Activated CD4-positive, alpha-beta T cell treated with anti-CD3 and anti-CD28 coated beads, Interleukin-2, amount 50 U/mL, for 48 hours (primary cell): ENCODE data around the gene KNOP1.
"Not testable (repeated sequence)": the region's sequence is repeated elsewhere in the genome, so short reads cannot be mapped to it uniquely, and the experiment has no call there.

ENCODE experiments used
- DNase-seq, 2 experiments: peaks; one replicate each; pipeline ENCODE4 v3.0.0-alpha.2; 2020

KNOP1 gene

GRCh38 chr16:19737306-19738038 lies 19.4 kb upstream of the KNOP1 start:
- DNase-seq, result no peak

GRCh38 chr16:19735074-19735867 lies 17.2 kb upstream of the KNOP1 start:
- no peak for DNase-seq

GRCh38 chr16:19733551-19733950 lies 15.5 kb upstream of the KNOP1 start:
- no peak for DNase-seq

GRCh38 chr16:19728636-19728965 lies 10.6 kb upstream of the KNOP1 start:
- no peak for DNase-seq

GRCh38 chr16:19722981-19723380 lies 5.0 kb upstream of the KNOP1 start:
- DNase-seq, result no peak

GRCh38 chr16:19722269-19722952 lies 4.4 kb upstream of the KNOP1 start:
- no peak for DNase-seq

GRCh38 chr16:19718624-19718965 lies 568 bp upstream of the KNOP1 start:
- DNase-seq, result no peak

- no peak for DNase-seq
These were observed 713 bp downstream of the KNOP1 start for GRCh38 chr16:19717314-19717713.

GRCh38 chr16:19716728-19717127 lies 1.3 kb downstream of the KNOP1 start:
- not testable (repeated sequence) for DNase-seq

- DNase-seq, result no peak
These were observed 1.8 kb downstream of the KNOP1 start for GRCh38 chr16:19716183-19716582.

- no peak for DNase-seq
These were observed 2.5 kb downstream of the KNOP1 start for GRCh38 chr16:19715566-19715965.

- no peak for DNase-seq
These were observed 4.3 kb downstream of the KNOP1 start for GRCh38 chr16:19713697-19714096.

GRCh38 chr16:19712418-19713058 lies 5.5 kb downstream of the KNOP1 start:
- DNase-seq, result no peak

GRCh38 chr16:19711643-19712042 lies 6.4 kb downstream of the KNOP1 start:
- no peak for DNase-seq

GRCh38 chr16:19710991-19711545 lies 7.0 kb downstream of the KNOP1 start:
- DNase-seq, result no peak

- no peak for DNase-seq
These were observed 7.7 kb downstream of the KNOP1 start for GRCh38 chr16:19710191-19710908.

GRCh38 chr16:19709381-19710136 lies 8.5 kb downstream of the KNOP1 start:
- DNase-seq, result no peak

- no peak for DNase-seq
These were observed 9.5 kb downstream of the KNOP1 start for GRCh38 chr16:19708296-19709205.

- DNase-seq, result no peak
These were observed 10.3 kb downstream of the KNOP1 start for GRCh38 chr16:19707569-19708295.

- no peak for DNase-seq
These were observed 11.2 kb downstream of the KNOP1 start for GRCh38 chr16:19706846-19707245.
